Liver (tissue), 9 donors: Measurements from ENCODE around the gene TBL1Y. TPM values are rescaled to one million over a fixed set of nuclear protein-coding genes. Genes with fewer than 3 reads are reported as not detected.

Experiments used
- DNase-seq: peaks from one replicate; pipeline ENCODE4 v3.0.0-alpha.2; 2017; ENCODE audit warnings: low spot score
- H3K27ac ChIP-seq, 2 donors: one replicate each; pipeline ENCODE4 v1.7.0; 2013; ENCODE audit warnings: inconsistent platforms in 2 of 2, low read length in 2 of 2, control low read depth in 1 of 2, low read depth in 1 of 2, mild to moderate bottlenecking in 1 of 2
- H3K27me3 ChIP-seq, 4 donors: one replicate each; pipeline versions ENCODE4 v1.6.1 to v1.7.0; 2013; ENCODE audit warnings: low read length in 3 of 4, inconsistent platforms in 1 of 4, mild to moderate bottlenecking in 1 of 4, moderate library complexity in 1 of 4; ENCODE audit not compliant: control insufficient read depth in 4 of 4, insufficient read depth in 4 of 4
- H3K36me3 ChIP-seq, 4 donors: one replicate each; pipeline versions ENCODE4 v1.6.1 to v1.7.0; 2013; ENCODE audit warnings: low read length in 3 of 4, mild to moderate bottlenecking in 3 of 4, low read depth in 1 of 4, moderate library complexity in 1 of 4; ENCODE audit not compliant: control insufficient read depth in 4 of 4, insufficient read depth in 3 of 4
- H3K4me1 ChIP-seq, 4 donors: one replicate each; pipeline versions ENCODE4 v1.6.1 to v1.7.0; 2013; ENCODE audit warnings: low read length in 3 of 4, mild to moderate bottlenecking in 3 of 4, moderate library complexity in 1 of 4; ENCODE audit not compliant: control insufficient read depth in 4 of 4, insufficient read depth in 4 of 4
- H3K4me3 ChIP-seq, 3 donors: one replicate each; pipeline versions ENCODE4 v1.6.1 to v1.7.0; 2013; ENCODE audit warnings: low read length in 3 of 3, control low read depth in 1 of 3, low read depth in 1 of 3, mild to moderate bottlenecking in 1 of 3
- H3K9ac ChIP-seq, 2 donors: one replicate each; pipeline ENCODE4 v1.7.0; 2013; ENCODE audit warnings: low read length in 2 of 2, mild to moderate bottlenecking in 2 of 2, moderate library complexity in 2 of 2, control low read depth in 1 of 2, low read depth in 1 of 2
- H3K9me3 ChIP-seq, 4 donors: one replicate each; pipeline versions ENCODE4 v1.6.1 to v1.7.0; 2013; ENCODE audit warnings: low read length in 3 of 4; ENCODE audit not compliant: control insufficient read depth in 4 of 4
- ATF3 ChIP-seq: IDR thresholded peaks from 2 replicates; pipeline ENCODE4 v1.6.1; 2016; ENCODE audit warnings: antibody characterized with exemption
- EGR1 ChIP-seq, 2 donors: IDR thresholded peaks; 2 replicates each; pipeline ENCODE4 v1.6.1; 2016 to 2018; ENCODE audit warnings: antibody characterized with exemption in 2 of 2, low read depth in 2 of 2
- FOXA1 ChIP-seq: IDR thresholded peaks from 2 replicates; pipeline ENCODE4 v1.6.1; 2016; ENCODE audit warnings: antibody characterized with exemption
- FOXA2 ChIP-seq: IDR thresholded peaks from 2 replicates; pipeline ENCODE4 v1.6.1; 2016; ENCODE audit warnings: antibody characterized with exemption
- GABPA ChIP-seq, 2 donors: IDR thresholded peaks in 1 of 2; conservative IDR thresholded peaks in 1 of 2; 2 replicates each; pipeline ENCODE4 v1.6.1; 2016; ENCODE audit warnings: antibody characterized with exemption in 2 of 2, mild to moderate bottlenecking in 1 of 2, moderate library complexity in 1 of 2
- HNF4A ChIP-seq, 2 donors: conservative IDR thresholded peaks; 2 replicates each; pipeline ENCODE4 v1.6.1; 2016; ENCODE audit warnings: antibody characterized with exemption in 2 of 2, mild to moderate bottlenecking in 2 of 2
- HNF4G ChIP-seq: IDR thresholded peaks from 2 replicates; pipeline ENCODE4 v1.6.1; 2016; ENCODE audit warnings: antibody characterized with exemption
- JUND ChIP-seq, 2 donors: IDR thresholded peaks; 2 replicates each; pipeline ENCODE4 v1.6.1; 2016; ENCODE audit warnings: antibody characterized with exemption in 2 of 2
- MAX ChIP-seq: IDR thresholded peaks from 2 replicates; pipeline ENCODE4 v1.6.1; 2016; ENCODE audit warnings: antibody characterized with exemption
- NR2F2 ChIP-seq: IDR thresholded peaks from 2 replicates; pipeline ENCODE4 v1.6.1; 2016; ENCODE audit warnings: antibody characterized with exemption
- REST ChIP-seq: IDR thresholded peaks from 2 replicates; pipeline ENCODE4 v1.6.1; 2016; ENCODE audit warnings: antibody characterized with exemption, mild to moderate bottlenecking
- RXRA ChIP-seq, 2 donors: IDR thresholded peaks; 2 replicates each; pipeline ENCODE4 v1.6.1; 2017 to 2018; ENCODE audit warnings: antibody characterized with exemption in 2 of 2, mild to moderate bottlenecking in 1 of 2
- SP1 ChIP-seq: IDR thresholded peaks from 2 replicates; pipeline ENCODE4 v1.6.1; 2018; ENCODE audit warnings: antibody characterized with exemption, mild to moderate bottlenecking
- TAF1 ChIP-seq: conservative IDR thresholded peaks from 2 replicates; pipeline ENCODE4 v1.6.1; 2016; ENCODE audit warnings: antibody characterized with exemption, mild to moderate bottlenecking
- YY1 ChIP-seq: IDR thresholded peaks from 2 replicates; pipeline ENCODE4 v1.6.1; 2016; ENCODE audit warnings: antibody characterized with exemption, mild to moderate bottlenecking
- WGBS: extraction: QIAGEN DNeasy Blood & Tissue Kit; methylation state at CpG from one replicate; pipeline ENCODE4 v1.1.7; 2013; 5-methylcytosine and 5-hydroxymethylcytosine counted together
- polyA plus RNA-seq, 2 donors: library from polyadenylated mRNA; stranded (reverse) in 1 of 2; unstranded in 1 of 2; fragments of 200-250 nt in 1 of 2; fragments of >200 nt in 1 of 2; fragmentation: Nextera tagmentation in 1 of 2; extraction: Ambion mirVana in 1 of 2; gene quantifications; one replicate each; pipeline versions ENCODE4 v1.2.1 to v1.2.3, GENCODE V29; 2013 to 2015
- total RNA-seq, 2 donors: library from RNA; depleted of rRNA; stranded (reverse); fragments of >200 nt; gene quantifications; one replicate each; pipeline ENCODE4 v1.2.3, GENCODE V29; 2014
- TF ChIP-seq, protein P1 (sequence below): IDR thresholded peaks from 2 replicates; pipeline ENCODE4 v1.6.1; 2016; ENCODE audit warnings: antibody characterized with exemption
- donor health status: healthy.
- donor health status: healthy.
- donor health status: healthy.
- donor health status: healthy.
- donor health status: healthy.

TBL1Y gene
- total and polyA plus RNA-seq, 4 donors, result 0.72 to 1.6 TPM; not detected in 2

- Histone ChIP-seq H3K9ac (no peak overlapping the region), H3K4me3 (no peak overlapping the region), H3K9me3 (no peaks in the 10 kb centered on the region), H3K27me3 (no peaks in the 10 kb centered on the region), H3K36me3 (no peaks in the 10 kb centered on the region), H3K4me1 (peaks cover 0 to 2% (median 0%) of the 10 kb centered on the region in 4 donors), H3K27ac (no peak overlapping the region)
- TF ChIP-seq NR2F2, result no peak
- no peak for TF ChIP-seq REST
- no peak for TF ChIP-seq HNF4G
- TF ChIP-seq ATF3, result no peak
- TF ChIP-seq GABPA (IDR thresholded peaks at IDR 0.05 in 1 of 2, conservative IDR thresholded peaks at IDR 0.05 in 1 of 2), result no peak
- no peak for TF ChIP-seq FOXA2
- TF ChIP-seq SP1, result no peak
- DNase-seq, result no peak
Observed at GRCh38 chrY:6913362-6913761, 2.9 kb downstream of the TBL1Y start.

DNA sequence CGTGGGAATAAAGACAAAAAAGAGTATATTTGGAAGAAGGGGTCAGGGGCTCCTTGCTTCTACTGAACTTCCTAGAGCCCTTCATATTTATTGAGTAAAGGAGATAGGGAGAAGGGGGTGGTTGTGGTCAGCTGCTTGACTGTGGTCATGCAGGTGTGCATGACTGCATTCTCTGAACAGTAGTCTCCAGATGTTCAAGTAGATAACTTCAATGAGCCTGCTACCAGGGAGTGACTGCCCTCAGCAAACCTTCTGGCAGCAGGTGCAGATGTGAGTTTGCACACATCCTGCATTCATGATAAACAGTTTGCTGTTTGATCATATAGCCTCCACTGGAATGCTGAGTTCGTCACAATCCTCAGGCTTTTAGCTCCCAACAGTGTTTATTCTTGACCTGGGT, 10.6 kb downstream of the TBL1Y start:
- Histone ChIP-seq H3K27ac (no peak overlapping the region), H3K27me3 (no peaks in the 10 kb centered on the region), H3K9me3 (no peaks in the 10 kb centered on the region), H3K9ac (no peak overlapping the region), H3K4me1 (no peaks in the 10 kb centered on the region), H3K36me3 (no peaks in the 10 kb centered on the region), H3K4me3 (no peak overlapping the region)
- TF ChIP-seq HNF4G (no peak), EGR1 (IDR thresholded peaks at IDR 0.05; ENCODE audit: low read depth in 2 of 2) (no peak), HNF4A (conservative IDR thresholded peaks at IDR 0.05) (no peak), JUND (IDR thresholded peaks at IDR 0.05) (no peak), FOXA1 (no peak)
- WGBS, result 80% methylated on average over 2 of the region's 2 CpGs
- no peak for DNase-seq

DNA sequence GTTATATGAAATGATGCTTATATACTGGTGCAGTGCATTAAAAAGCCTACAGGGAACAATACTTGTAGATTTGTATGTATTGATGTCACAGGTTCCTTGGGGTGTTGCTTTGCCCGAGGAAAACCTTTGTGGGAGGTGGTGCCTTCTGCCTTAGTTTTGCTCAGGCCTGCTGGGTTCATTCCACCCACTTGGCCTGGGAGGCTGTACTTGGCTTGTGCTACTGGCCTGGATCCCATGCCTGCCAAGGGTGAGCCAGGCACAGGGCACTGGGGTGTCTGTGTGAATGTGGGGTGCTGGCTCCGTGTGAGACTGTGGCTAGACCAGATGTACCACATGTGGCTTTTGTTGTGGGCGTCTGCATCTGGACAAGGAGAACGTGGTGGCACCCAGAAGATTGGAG, 17.8 kb downstream of the TBL1Y start:
- H3K27ac ChIP-seq, result no peak overlapping the region
- H3K9me3 ChIP-seq, result no peaks in the 10 kb centered on the region
- no peak overlapping the region for H3K9ac ChIP-seq
- TF ChIP-seq RXRA (IDR thresholded peaks at IDR 0.05) (no peak), MAX (no peak), ATF3 (no peak), YY1 (no peak), HNF4A (conservative IDR thresholded peaks at IDR 0.05) (no peak), TAF1 (no peak)
- TF ChIP-seq, protein P1, sequence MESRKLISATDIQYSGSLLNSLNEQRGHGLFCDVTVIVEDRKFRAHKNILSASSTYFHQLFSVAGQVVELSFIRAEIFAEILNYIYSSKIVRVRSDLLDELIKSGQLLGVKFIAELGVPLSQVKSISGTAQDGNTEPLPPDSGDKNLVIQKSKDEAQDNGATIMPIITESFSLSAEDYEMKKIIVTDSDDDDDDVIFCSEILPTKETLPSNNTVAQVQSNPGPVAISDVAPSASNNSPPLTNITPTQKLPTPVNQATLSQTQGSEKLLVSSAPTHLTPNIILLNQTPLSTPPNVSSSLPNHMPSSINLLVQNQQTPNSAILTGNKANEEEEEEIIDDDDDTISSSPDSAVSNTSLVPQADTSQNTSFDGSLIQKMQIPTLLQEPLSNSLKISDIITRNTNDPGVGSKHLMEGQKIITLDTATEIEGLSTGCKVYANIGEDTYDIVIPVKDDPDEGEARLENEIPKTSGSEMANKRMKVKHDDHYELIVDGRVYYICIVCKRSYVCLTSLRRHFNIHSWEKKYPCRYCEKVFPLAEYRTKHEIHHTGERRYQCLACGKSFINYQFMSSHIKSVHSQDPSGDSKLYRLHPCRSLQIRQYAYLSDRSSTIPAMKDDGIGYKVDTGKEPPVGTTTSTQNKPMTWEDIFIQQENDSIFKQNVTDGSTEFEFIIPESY, result no peak
- 48% methylated on average over 4 of the region's 4 CpGs for WGBS
- no peaks in the 10 kb centered on the region for H3K36me3 ChIP-seq
- H3K4me3 ChIP-seq, result no peak overlapping the region
- H3K4me1 ChIP-seq, result peaks cover 0 to 10% (median 0%) of the 10 kb centered on the region in 4 donors
- no peak for DNase-seq
- H3K27me3 ChIP-seq, result no peaks in the 10 kb centered on the region
